WTC11 (cell line): ENCODE results near the gene CPXM2. TPM values are rescaled to one million over a fixed set of nuclear protein-coding genes. Genes with fewer than 3 reads are reported as not detected.

Experiments used
- ATAC-seq: fragments of 200-7000 bp; cut with Tn5 transposase; 2 replicates; pipeline ENCODE4 v1.10.0; 2021; ENCODE audit warnings: mild to moderate bottlenecking, moderate library complexity
- CTCF ChIA-PET: fragments of 300-600 bp; sonication (Branson Sonifier 250); formaldehyde crosslinking; loops from one replicate; lab custom pipeline; 2021; ENCODE audit warnings: antibody characterized with exemption; lab: Charles Lee
- POLR2A ChIA-PET: fragments of 350-600 bp; sonication (Branson Sonifier 250); formaldehyde crosslinking; loops from one replicate; lab custom pipeline; 2021; ENCODE audit warnings: antibody characterized with exemption; lab: Charles Lee
- DNase-seq: peaks from one replicate; pipeline ENCODE4 v3.0.0; 2021; ENCODE audit warnings: low spot score
- H3K27ac Mint-ChIP-seq: 2 replicates; pipeline ENCODE4 v1.8.0; 2021; ENCODE audit warnings: mixed read lengths
- H3K27me3 Mint-ChIP-seq: 2 replicates; pipeline ENCODE4 v1.8.0; 2021; ENCODE audit warnings: low read depth, mild to moderate bottlenecking, moderate library complexity, mixed read lengths
- H3K36me3 Mint-ChIP-seq: 2 replicates; pipeline ENCODE4 v1.8.0; 2021; ENCODE audit warnings: mixed read lengths
- H3K4me1 Mint-ChIP-seq: 2 replicates; pipeline ENCODE4 v1.8.0; 2022; ENCODE audit warnings: mixed read lengths
- H3K4me3 Mint-ChIP-seq: 2 replicates; pipeline ENCODE4 v1.8.0; 2021; ENCODE audit warnings: mild to moderate bottlenecking, moderate library complexity, mixed read lengths
- H3K9me3 Mint-ChIP-seq: 2 replicates; pipeline ENCODE4 v1.8.0; 2021; ENCODE audit warnings: mixed read lengths
- AR ChIP-seq: fragments of 250-450 bp; sonication (Bioruptor Pico); IDR thresholded peaks from 2 replicates; pipeline ENCODE4 v1.9.0; 2021; ENCODE audit warnings: mild to moderate bottlenecking
- ATF2 ChIP-seq: sonication (generic); formaldehyde crosslinking; IDR thresholded peaks from 2 replicates; pipeline ENCODE4 v1.8.1; 2022; ENCODE audit warnings: low read depth, missing genetic modification reagents, borderline replicate concordance
- E2F1 ChIP-seq: sonication (generic); formaldehyde crosslinking; IDR thresholded peaks from 2 replicates; pipeline ENCODE4 v1.8.0; 2022; ENCODE audit warnings: mild to moderate bottlenecking, missing genetic modification reagents
- FOXJ3 ChIP-seq: sonication (generic); formaldehyde crosslinking; IDR thresholded peaks from 2 replicates; pipeline ENCODE4 v1.9.0; 2021; ENCODE audit warnings: missing genetic modification reagents, mild to moderate bottlenecking, borderline replicate concordance
- FOXP1 ChIP-seq: sonication (generic); formaldehyde crosslinking; IDR thresholded peaks from 2 replicates; pipeline ENCODE4 v1.8.0; 2022; ENCODE audit warnings: missing genetic modification reagents, mild to moderate bottlenecking, moderate library complexity, borderline replicate concordance
- FOXP4 ChIP-seq: sonication (generic); formaldehyde crosslinking; IDR thresholded peaks from 2 replicates; pipeline ENCODE4 v1.8.0; 2022; ENCODE audit warnings: mild to moderate bottlenecking, missing genetic modification reagents
- IRF2 ChIP-seq: sonication (generic); formaldehyde crosslinking; IDR thresholded peaks from 2 replicates; pipeline ENCODE4 v1.8.0; 2022; ENCODE audit warnings: low read depth, missing genetic modification reagents, borderline replicate concordance
- MXD4 ChIP-seq: fragments of 250-450 bp; sonication (Bioruptor Pico); IDR thresholded peaks from 2 replicates; pipeline ENCODE4 v1.8.0; 2021; ENCODE audit warnings: mild to moderate bottlenecking, moderate library complexity, borderline replicate concordance
- PRDM15 ChIP-seq: sonication (generic); formaldehyde crosslinking; IDR thresholded peaks from 2 replicates; pipeline ENCODE4 v1.8.0; 2022; ENCODE audit warnings: missing genetic modification reagents
- PRRX2 ChIP-seq: fragments of 250-450 bp; sonication (Bioruptor Pico); IDR thresholded peaks from 2 replicates; pipeline ENCODE4 v1.8.0; 2021; ENCODE audit warnings: mild to moderate bottlenecking
- SMAD4 ChIP-seq: sonication (generic); formaldehyde crosslinking; IDR thresholded peaks from 2 replicates; pipeline ENCODE4 v1.8.0; 2022; ENCODE audit warnings: mild to moderate bottlenecking, missing genetic modification reagents
- TP53 ChIP-seq: sonication (generic); formaldehyde crosslinking; IDR thresholded peaks from 2 replicates; pipeline ENCODE4 v1.8.1; 2023; ENCODE audit warnings: mild to moderate bottlenecking, missing genetic modification reagents
- ZMAT4 ChIP-seq: fragments of 250-450 bp; sonication (Bioruptor Pico); IDR thresholded peaks from 2 replicates; pipeline ENCODE4 v1.9.0; 2021; ENCODE audit warnings: mild to moderate bottlenecking
- ZNF121 ChIP-seq: sonication (generic); formaldehyde crosslinking; IDR thresholded peaks from 2 replicates; pipeline ENCODE4 v1.8.0; 2023; ENCODE audit warnings: missing genetic modification reagents
- ZNF263 ChIP-seq: sonication (generic); formaldehyde crosslinking; IDR thresholded peaks from 2 replicates; pipeline ENCODE4 v1.8.1; 2022; ENCODE audit warnings: low read depth, mild to moderate bottlenecking, moderate library complexity, missing genetic modification reagents
- ZNF671 ChIP-seq: fragments of 250-450 bp; sonication (Bioruptor Pico); IDR thresholded peaks from 2 replicates; pipeline ENCODE4 v1.8.0; 2021; ENCODE audit warnings: mild to moderate bottlenecking
- total RNA-seq: library from RNA; stranded (reverse); gene quantifications from 3 replicates; pipeline ENCODE4 v1.2.3, GENCODE V29; 2021

The CPXM2 gene
- total RNA-seq, 1 experiment from 2014 or later, result 3.4 TPM

- H3K27ac Mint-ChIP-seq, result no peak overlapping the region
- no peak for ATAC-seq
- CTCF ChIA-PET, result interaction anchor here (0.7 to 1.2 kb wide), 2 partner anchors 10 to 23 kb away, joined by 3 read pairs; no protein-coding TSS in a partner anchor
Measured at GRCh38 chr10:123759041-123759440, 132.6 kb downstream of the CPXM2 start.

GRCh38 chr10:123757853-123758252 lies 133.8 kb downstream of the CPXM2 start:
- Mint-ChIP-seq H3K27ac (no peak overlapping the region), H3K4me3 (no peak overlapping the region), H3K27me3 (peaks cover 7% of the 10 kb centered on the region), H3K9me3 (no peaks in the 10 kb centered on the region), H3K4me1 (peaks cover 64% of the 10 kb centered on the region), H3K36me3 (no peaks in the 10 kb centered on the region)
- ATAC-seq (no peak), DNase-seq (no peak)
- ChIA-PET POLR2A (no interaction called here), CTCF (interaction anchor here (1.5 kb wide), 1 partner anchor 70 kb away, joined by 3 read pairs; no protein-coding TSS in a partner anchor)
- TF ChIP-seq ZNF263 (no peak), ZNF121 (no peak), FOXP4 (CRISPR knock-in tag) (no peak), IRF2 (no peak), ZNF671 (CRISPR knock-in tag) (no peak), ATF2 (no peak), SMAD4 (CRISPR knock-in tag) (no peak), E2F1 (CRISPR knock-in tag) (no peak), AR (CRISPR knock-in tag) (no peak), ZMAT4 (CRISPR knock-in tag) (no peak), FOXP1 (no peak), PRRX2 (CRISPR knock-in tag) (no peak), MXD4 (CRISPR knock-in tag) (no peak)
- TF ChIP-seq, all 79 proteins: peak for 0

More at GRCh38 chr10:123759041-123759440, 132.6 kb downstream of the CPXM2 start:
- Mint-ChIP-seq H3K4me1 (peaks cover 54% of the 10 kb centered on the region), H3K9me3 (no peaks in the 10 kb centered on the region), H3K27me3 (peaks cover 3% of the 10 kb centered on the region), H3K4me3 (no peak overlapping the region), H3K36me3 (no peaks in the 10 kb centered on the region)
- POLR2A ChIA-PET, result no interaction called here
- DNase-seq, result no peak
- TF ChIP-seq FOXJ3 (CRISPR knock-in tag) (no peak), ZNF263 (no peak), PRDM15 (CRISPR knock-in tag) (no peak), TP53 (CRISPR knock-in tag) (no peak), SMAD4 (CRISPR knock-in tag) (no peak)
- TF ChIP-seq, all 79 proteins: peak for 0
